ENCODE measurements around the gene TACR1.

- TF ChIP-seq POLR2A (IDR thresholded peaks at IDR 0.05; ENCODE audit: low read depth) (no peak), CTCF (IDR thresholded peaks at IDR 0.05) (no peak), EP300 (IDR thresholded peaks at IDR 0.05) (no peak), POLR2AphosphoS5 (IDR thresholded peaks at IDR 0.05) (no peak)
Observed at GRCh38 chr2:75025216-75025615, 174.1 kb downstream of the TACR1 start.
